22Rv1 (cell line): ENCODE measurements around the gene PLXDC2.

Experiments
- CTCF ChIP-seq: fragments of 450-650 bp; IDR thresholded peaks from 2 replicates; pipeline ENCODE4 v1.5.1; 2017; ENCODE audit warnings: mild to moderate bottlenecking
- ZFX ChIP-seq: fragments of 450-650 bp; IDR thresholded peaks from 2 replicates; pipeline ENCODE4 v1.6.1; 2017; ENCODE audit warnings: antibody characterized with exemption, borderline replicate concordance

- TF ChIP-seq CTCF (no peak), ZFX (no peak)
Measured at GRCh38 chr10:20254078-20254477, 437.8 kb downstream of the PLXDC2 start.
